Ascending aorta (tissue), 2 donors: ENCODE measurements around the gene PGC. TPM values are rescaled to one million over a fixed set of nuclear protein-coding genes. Genes with fewer than 3 reads are reported as not detected.

ENCODE experiments used
- DNase-seq, 2 donors: peaks; one replicate each; pipeline ENCODE4 v3.0.0-alpha.2; 2019; ENCODE audit warnings: low spot score in 2 of 2
- H3K27ac ChIP-seq, 2 donors: fragments of 200-600 bp; sonication (generic); one replicate each; pipeline ENCODE4 v1.5.1; 2016 to 2017; ENCODE audit warnings: mild to moderate bottlenecking in 1 of 2
- H3K27me3 ChIP-seq: fragments of 200-600 bp; sonication (generic); one replicate; pipeline ENCODE4 v1.5.1; 2017
- H3K36me3 ChIP-seq, 2 donors: fragments of 200-600 bp; sonication (generic); one replicate each; pipeline ENCODE4 v1.5.1; 2016
- H3K4me1 ChIP-seq, 2 donors: fragments of 200-600 bp; sonication (generic); one replicate each; pipeline ENCODE4 v1.5.1; 2016 to 2017; ENCODE audit warnings: mild to moderate bottlenecking in 1 of 2
- H3K4me3 ChIP-seq, 2 donors: fragments of 200-600 bp; sonication (generic); one replicate each; pipeline ENCODE4 v1.5.1; 2016 to 2017; ENCODE audit warnings: mild to moderate bottlenecking in 1 of 2
- H3K9me3 ChIP-seq, 2 donors: fragments of 200-600 bp; sonication (generic); one replicate each; pipeline ENCODE4 v1.5.1; 2016
- intact Hi-C: fragments of 100-400 bp; cut with DNase I; formaldehyde crosslinking; loops from one replicate; pipeline ENCODE4 v1.15.1; 2023
- total RNA-seq: library from RNA; depleted of rRNA; stranded (reverse); fragments of >200 nt; gene quantifications from one replicate; pipeline ENCODE4 v1.1.0, GENCODE V29; 2016
- TF ChIP-seq, protein P1 (sequence below), 3 experiments: fragments of 200-600 bp in 2 of 3; fragments of 450-650 bp in 1 of 3; sonication (generic) in 2 of 3; IDR thresholded peaks; one replicate each; pipeline ENCODE4 v1.5.1; 2016 to 2019; ENCODE audit warnings: antibody characterized with exemption in 3 of 3, mild to moderate bottlenecking in 1 of 3, moderate library complexity in 1 of 3

The PGC gene
- total RNA-seq, 1 donor from 2014 or later = 0.53 TPM

DNA sequence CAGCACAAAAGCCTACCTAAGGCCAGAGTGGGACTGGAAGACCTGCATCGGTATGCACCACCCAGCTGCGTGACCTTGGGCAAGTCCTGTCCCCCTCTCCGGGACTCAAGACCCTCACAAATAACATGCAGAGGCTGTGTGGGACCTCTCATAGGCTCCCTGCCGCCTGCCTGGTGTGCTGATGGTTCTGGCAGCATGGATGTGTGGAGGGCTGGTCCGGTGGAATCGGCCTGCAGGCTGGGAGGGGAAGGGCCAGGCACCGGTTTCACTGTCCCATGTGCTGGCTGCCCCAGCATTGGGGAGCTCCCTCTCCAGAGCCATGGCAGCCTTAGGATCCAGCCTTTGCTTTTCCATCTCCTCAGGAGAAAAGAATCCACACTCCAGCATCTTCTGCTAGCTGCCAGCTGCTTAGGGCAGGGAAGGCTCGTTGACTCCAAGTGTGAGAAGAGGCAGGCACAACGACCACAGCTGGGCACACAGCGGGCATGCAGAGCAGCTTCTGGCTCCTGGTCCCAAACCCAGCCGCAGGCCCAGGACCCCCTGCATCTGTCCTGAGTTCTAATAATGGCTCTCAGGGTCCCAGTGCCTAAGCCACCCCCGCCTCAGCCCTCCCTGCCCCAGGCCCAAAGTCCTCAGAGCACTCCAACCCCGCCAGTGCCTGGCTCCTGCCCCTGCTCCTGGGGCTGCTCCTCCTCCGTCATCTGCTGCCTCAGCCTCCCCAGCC lies 44.3 kb downstream of the PGC start:
- TF ChIP-seq, protein P1, sequence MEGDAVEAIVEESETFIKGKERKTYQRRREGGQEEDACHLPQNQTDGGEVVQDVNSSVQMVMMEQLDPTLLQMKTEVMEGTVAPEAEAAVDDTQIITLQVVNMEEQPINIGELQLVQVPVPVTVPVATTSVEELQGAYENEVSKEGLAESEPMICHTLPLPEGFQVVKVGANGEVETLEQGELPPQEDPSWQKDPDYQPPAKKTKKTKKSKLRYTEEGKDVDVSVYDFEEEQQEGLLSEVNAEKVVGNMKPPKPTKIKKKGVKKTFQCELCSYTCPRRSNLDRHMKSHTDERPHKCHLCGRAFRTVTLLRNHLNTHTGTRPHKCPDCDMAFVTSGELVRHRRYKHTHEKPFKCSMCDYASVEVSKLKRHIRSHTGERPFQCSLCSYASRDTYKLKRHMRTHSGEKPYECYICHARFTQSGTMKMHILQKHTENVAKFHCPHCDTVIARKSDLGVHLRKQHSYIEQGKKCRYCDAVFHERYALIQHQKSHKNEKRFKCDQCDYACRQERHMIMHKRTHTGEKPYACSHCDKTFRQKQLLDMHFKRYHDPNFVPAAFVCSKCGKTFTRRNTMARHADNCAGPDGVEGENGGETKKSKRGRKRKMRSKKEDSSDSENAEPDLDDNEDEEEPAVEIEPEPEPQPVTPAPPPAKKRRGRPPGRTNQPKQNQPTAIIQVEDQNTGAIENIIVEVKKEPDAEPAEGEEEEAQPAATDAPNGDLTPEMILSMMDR (IDR thresholded peaks at IDR 0.05) = no peak
- H3K4me3 ChIP-seq = no peak overlapping the region
- no peaks in the 10 kb centered on the region for H3K27me3 ChIP-seq
- H3K9me3 ChIP-seq = no peaks in the 10 kb centered on the region
- H3K4me1 ChIP-seq = peaks cover 7 to 26% of the 10 kb centered on the region in 2 donors
- DNase-seq = no peak
- intact Hi-C loops = loop anchor here (10.0 kb wide), 1 partner anchor 342 kb away; no protein-coding TSS in a partner anchor
- H3K36me3 ChIP-seq = no peaks in the 10 kb centered on the region
- H3K27ac ChIP-seq = no peak overlapping the region

DNA sequence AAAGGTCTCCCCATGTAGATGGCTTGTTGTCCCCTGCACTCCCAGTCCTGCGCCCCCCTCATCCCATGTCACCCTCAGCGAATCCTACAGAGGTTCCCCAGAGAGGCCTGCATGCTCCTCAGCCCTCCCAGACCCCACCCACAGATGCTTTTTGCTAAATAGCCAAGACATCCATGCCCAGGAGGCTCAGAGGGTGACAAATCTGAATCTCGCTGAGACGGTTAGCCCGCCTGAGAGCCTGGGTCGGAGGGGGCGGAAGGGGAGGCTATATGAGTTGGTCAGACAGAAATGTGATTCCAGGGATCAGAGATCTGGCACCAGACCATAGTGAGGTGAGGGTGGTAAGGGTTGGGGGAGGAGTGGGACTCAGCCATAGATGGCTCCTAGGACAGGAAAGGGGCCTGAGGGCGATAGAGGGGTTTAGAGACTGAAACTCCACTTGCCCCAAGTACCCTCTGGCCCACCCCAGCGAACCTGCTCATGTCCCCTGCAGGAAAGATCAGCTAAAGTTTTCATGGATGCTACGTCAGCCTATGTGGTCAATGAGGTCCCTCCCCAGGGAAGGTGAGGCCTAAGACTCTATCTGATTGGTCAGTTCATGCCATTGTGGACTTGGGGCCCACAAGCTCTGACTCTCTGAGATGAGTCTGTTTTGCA lies 45.0 kb downstream of the PGC start:
- DNase-seq = no peak
- Histone ChIP-seq H3K4me3 (no peak overlapping the region), H3K4me1 (peaks cover 7 to 23% of the 10 kb centered on the region in 2 donors), H3K27me3 (no peaks in the 10 kb centered on the region), H3K9me3 (no peaks in the 10 kb centered on the region), H3K27ac (no peak overlapping the region), H3K36me3 (no peaks in the 10 kb centered on the region)
- intact Hi-C loops = loop anchor here (10.0 kb wide), 1 partner anchor 343 kb away; no protein-coding TSS in a partner anchor
- TF ChIP-seq, protein P1 (IDR thresholded peaks at IDR 0.05) = no peak

DNA sequence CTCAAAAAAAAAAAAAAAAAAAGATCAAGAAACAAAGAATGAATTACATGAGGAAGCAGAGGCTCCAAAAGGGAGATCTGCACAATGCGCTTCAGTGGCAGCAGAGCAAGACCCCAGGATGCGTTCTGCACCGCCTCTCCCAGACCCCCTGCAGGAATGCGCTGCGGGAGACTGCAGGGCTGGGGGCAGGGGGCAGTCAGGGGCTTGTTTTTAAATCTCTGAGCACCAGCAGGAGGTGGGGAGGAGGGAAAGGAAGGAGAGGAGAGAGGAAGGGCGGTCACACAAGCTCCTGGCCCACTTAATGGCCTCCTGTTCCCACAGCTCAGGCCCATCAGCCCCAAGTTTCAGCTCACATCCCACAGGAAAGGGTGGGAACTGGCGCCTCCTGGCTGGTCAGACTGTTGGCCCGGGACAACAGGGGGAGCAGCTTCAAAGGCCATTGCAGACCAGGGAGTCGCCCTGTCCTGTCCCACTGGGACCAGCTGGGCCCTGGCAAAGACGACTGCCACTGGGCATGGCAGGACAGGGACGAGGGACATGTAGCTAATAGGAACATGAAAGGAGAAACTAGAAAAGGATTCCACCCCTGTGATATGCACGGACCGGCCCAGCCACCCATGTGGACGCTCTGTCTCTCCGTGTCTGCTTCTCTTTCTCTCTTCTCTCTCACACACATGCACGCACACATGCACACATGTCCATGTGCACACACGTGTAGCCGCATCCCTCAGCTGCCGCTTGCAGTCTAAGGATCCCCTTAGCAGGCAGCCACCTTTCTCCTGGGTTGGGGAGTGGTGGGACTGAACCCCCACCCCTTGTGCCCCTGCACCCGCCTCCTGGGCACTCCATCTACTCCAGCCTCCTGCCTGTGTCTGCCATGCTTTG lies 46.5 kb downstream of the PGC start:
- H3K9me3 ChIP-seq = no peaks in the 10 kb centered on the region
- no peaks in the 10 kb centered on the region for H3K27me3 ChIP-seq
- DNase-seq = no peak
- TF ChIP-seq, protein P1 (IDR thresholded peaks at IDR 0.05) = no peak
- peaks cover 6 to 10% of the 10 kb centered on the region in 2 donors for H3K4me1 ChIP-seq
- no peaks in the 10 kb centered on the region for H3K36me3 ChIP-seq
- intact Hi-C loops = loop anchor here (10.0 kb wide), 1 partner anchor 344 kb away; no protein-coding TSS in a partner anchor
- no peak overlapping the region for H3K27ac ChIP-seq
- no peak overlapping the region for H3K4me3 ChIP-seq

DNA sequence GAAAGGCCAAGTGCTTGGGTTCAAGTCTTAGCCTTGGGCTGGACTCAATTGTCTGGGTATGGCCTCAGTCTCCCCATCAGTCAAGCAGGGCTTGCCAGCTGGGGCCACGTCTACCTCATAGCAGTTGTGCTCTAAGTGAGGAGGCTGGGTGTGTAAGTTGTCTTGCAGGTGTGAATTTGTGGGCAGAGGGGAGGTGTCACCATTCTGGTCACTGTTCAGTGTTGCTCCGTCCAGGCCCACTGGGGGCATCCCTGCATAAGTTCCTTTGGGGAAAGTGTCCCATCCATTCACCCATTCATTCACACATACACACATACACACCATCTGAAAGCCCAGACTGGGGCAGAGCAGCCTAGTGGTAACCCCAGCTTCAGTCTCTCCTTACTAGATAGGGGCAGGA lies 48.1 kb downstream of the PGC start:
- intact Hi-C loops = no loop called here
- no peak for DNase-seq
- Histone ChIP-seq H3K4me1 (no peaks in the 10 kb centered on the region), H3K36me3 (no peaks in the 10 kb centered on the region), H3K9me3 (no peaks in the 10 kb centered on the region), H3K27ac (peak overlapping the region in 1 of 2 donors; percentile 9), H3K4me3 (no peak overlapping the region), H3K27me3 (no peaks in the 10 kb centered on the region)
- TF ChIP-seq, protein P1 (IDR thresholded peaks at IDR 0.05) = no peak
